Panc1 (cell line): ENCODE data around the gene ZP4. TPM values are rescaled to one million over a fixed set of nuclear protein-coding genes. Genes with fewer than 3 reads are reported as not detected.

Source experiments
- ATAC-seq: fragments of 200-7000 bp; cut with Tn5 transposase; 2 replicates; pipeline ENCODE4 v1.9.1; 2020; ENCODE audit warnings: mild to moderate bottlenecking, moderate library complexity
- BruUV-seq: library from RNA; stranded (reverse); fragments of 400-500 nt; replicated peaks from 2 replicates; lab custom pipeline; 2021; lab: Mats Ljungman, UMichigan
- CTCF ChIA-PET: fragments of 300-600 bp; sonication (Branson Sonifier 250); formaldehyde crosslinking; loops from one replicate; lab custom pipeline; 2022; ENCODE audit warnings: antibody characterized with exemption; lab: Charles Lee
- POLR2A ChIA-PET: fragments of 300-600 bp; sonication (Branson Sonifier 250); formaldehyde crosslinking; loops from one replicate; lab custom pipeline; 2022; ENCODE audit warnings: antibody characterized with exemption; lab: Charles Lee
- DNase-seq: peaks from one replicate; pipeline ENCODE4 v3.0.0-alpha.2; 2010; ENCODE audit warnings: low read depth, low spot score
- H3K27ac ChIP-seq: 2 replicates; pipeline ENCODE4 v1.5.1; 2011; ENCODE audit warnings: mild to moderate bottlenecking, low read length, inconsistent platforms
- H3K27me3 ChIP-seq: fragments of 200-500 bp; sonication (Bioruptor generic); 2 replicates; pipeline ENCODE4 v1.6.0; 2014; ENCODE audit warnings: low read length, inconsistent platforms; ENCODE audit not compliant: control insufficient read depth, insufficient read depth
- H3K36me3 ChIP-seq: fragments of 200-500 bp; sonication (Bioruptor generic); 2 replicates; pipeline ENCODE4 v1.5.1; 2014; ENCODE audit warnings: inconsistent platforms, mild to moderate bottlenecking, low read length, moderate library complexity; ENCODE audit not compliant: control insufficient read depth, insufficient read depth
- H3K4me1 ChIP-seq: 2 replicates; pipeline ENCODE4 v1.5.1; 2011; ENCODE audit warnings: inconsistent platforms, mild to moderate bottlenecking, low read length, moderate library complexity; ENCODE audit not compliant: control insufficient read depth, insufficient read depth
- H3K4me3 ChIP-seq, 2 experiments: 2 replicates each; pipeline ENCODE4 v1.5.1; 2011 to 2012; ENCODE audit warnings: low read depth in 2 of 2, low read length in 2 of 2, mild to moderate bottlenecking in 2 of 2, inconsistent platforms in 1 of 2, moderate library complexity in 1 of 2
- H3K9me3 ChIP-seq: fragments of 200-500 bp; sonication (Bioruptor generic); 2 replicates; pipeline ENCODE4 v1.5.1; 2014; ENCODE audit warnings: low read depth, mild to moderate bottlenecking, inconsistent platforms, low read length, moderate library complexity; ENCODE audit not compliant: control insufficient read depth, insufficient read depth
- POLR2AphosphoS5 ChIP-seq: IDR thresholded peaks from 2 replicates; pipeline ENCODE4 v1.6.1; 2012; ENCODE audit warnings: mild to moderate bottlenecking, low read depth, low read length, moderate library complexity
- SIN3A ChIP-seq: IDR thresholded peaks from 2 replicates; pipeline ENCODE4 v1.6.1; 2012; ENCODE audit warnings: low read depth, mild to moderate bottlenecking, low read length, moderate library complexity, borderline replicate concordance; ENCODE audit not compliant: insufficient read depth
- TCF7L2 ChIP-seq: IDR thresholded peaks from 2 replicates; pipeline ENCODE4 v1.6.1; 2011; ENCODE audit warnings: mild to moderate bottlenecking, low read depth, low read length, inconsistent platforms
- in situ Hi-C: cut with HindIII; loops from 2 replicates; pipeline ENCODE4 v1.10.0; 2016; ENCODE audit warnings: low sequenced_read_pairs, low pct_unique_long_range_greater_than_20kb
- intact Hi-C: fragments of 100-400 bp; cut with micrococcal nuclease; formaldehyde crosslinking; loops from one replicate; pipeline ENCODE4 v1.10.0; 2022; ENCODE audit not compliant: unreplicated experiment
- total RNA-seq: library from RNA; stranded (reverse); gene quantifications from one replicate; pipeline ENCODE4 v1.2.1, GENCODE V29; 2021; ENCODE audit not compliant: unreplicated experiment
- TF ChIP-seq, protein P1 (sequence below), 2 experiments: IDR thresholded peaks; 2 replicates each; pipeline ENCODE4 v1.6.1; 2011 to 2012; ENCODE audit warnings: low read depth in 2 of 2, control low read depth in 1 of 2, low read length in 1 of 2, mild to moderate bottlenecking in 1 of 2, moderate library complexity in 1 of 2; ENCODE audit not compliant: insufficient read depth in 1 of 2
- TF ChIP-seq, protein P2 (sequence below): fragments of 450-650 bp; IDR thresholded peaks from 2 replicates; pipeline ENCODE4 v1.5.1; 2017; ENCODE audit warnings: mild to moderate bottlenecking

Gene ZP4
- total RNA-seq, 1 experiment from 2014 or later = not detected

DNA sequence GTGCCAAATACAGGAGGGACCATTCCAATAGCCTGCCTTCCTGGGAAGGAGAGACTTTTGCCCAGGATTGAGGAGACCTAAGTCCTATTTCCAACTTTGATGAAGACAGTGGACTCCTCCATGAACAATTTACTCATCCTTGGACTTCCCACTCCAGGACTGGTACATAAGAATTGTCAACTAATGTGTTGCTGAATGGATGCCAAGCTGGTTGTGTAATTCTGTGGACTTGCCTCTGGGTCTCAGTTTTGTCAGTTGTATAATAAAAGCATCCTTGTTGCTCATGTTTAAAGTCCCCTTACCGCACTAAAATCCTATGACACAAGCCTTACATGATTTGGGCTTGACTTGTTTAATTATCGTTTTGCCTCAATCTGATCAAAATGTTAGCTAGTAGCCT lies 13.2 kb upstream of the ZP4 start:
- H3K4me1 ChIP-seq = no peaks in the 10 kb centered on the region
- no peak for TF ChIP-seq TCF7L2
- TF ChIP-seq SIN3A = no peak
- H3K27ac ChIP-seq = no peak overlapping the region
- CTCF ChIA-PET = no interaction called here
- H3K4me3 ChIP-seq = no peak overlapping the region
- POLR2A ChIA-PET = no interaction called here
- intact Hi-C loops = no loop called here
- no TSS peak for BruUV-seq
- in situ Hi-C loops = no loop called here
- H3K36me3 ChIP-seq = no peaks in the 10 kb centered on the region
- ATAC-seq = no peak
- DNase-seq = no peak
- no peaks in the 10 kb centered on the region for H3K9me3 ChIP-seq
- H3K27me3 ChIP-seq = no peaks in the 10 kb centered on the region

DNA sequence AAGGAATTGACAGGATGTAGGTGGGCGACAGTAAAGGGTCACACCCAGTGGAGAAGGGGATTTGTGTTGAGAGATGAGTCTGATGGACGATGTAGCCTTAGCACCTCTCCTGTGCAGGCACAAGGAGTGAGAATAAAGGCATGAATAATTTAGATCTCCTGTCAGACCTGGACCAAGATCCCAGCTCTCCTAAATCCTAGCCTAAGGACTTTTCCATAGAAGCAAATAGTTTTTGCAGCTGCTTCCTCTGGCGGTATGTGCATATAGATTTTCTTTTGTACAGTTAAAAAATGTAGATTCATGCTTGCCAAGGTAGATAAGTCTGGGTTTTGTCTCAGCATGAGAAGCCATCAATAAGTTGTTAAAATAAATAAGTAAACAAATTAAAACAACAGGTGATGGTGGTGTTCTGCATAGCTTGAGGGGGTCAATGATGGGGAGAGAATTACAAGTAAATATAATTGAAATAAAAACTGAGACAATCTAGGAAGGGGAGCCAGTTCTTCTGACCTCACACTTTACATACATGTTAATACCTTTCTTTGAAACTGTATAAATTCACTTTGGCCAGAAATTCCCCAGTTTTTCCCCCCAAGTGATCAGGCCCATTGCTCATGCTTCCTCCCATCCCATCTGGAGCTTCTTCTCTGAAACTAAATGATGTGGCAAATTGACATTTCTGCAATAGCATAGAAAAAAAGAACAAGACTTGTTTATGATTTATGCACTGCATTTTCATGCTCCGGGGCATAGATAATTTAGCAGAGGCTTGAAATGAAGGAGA lies 12.4 kb upstream of the ZP4 start:
- Histone ChIP-seq H3K27me3 (no peaks in the 10 kb centered on the region), H3K4me1 (no peaks in the 10 kb centered on the region), H3K4me3 (no peak overlapping the region), H3K27ac (no peak overlapping the region), H3K36me3 (no peaks in the 10 kb centered on the region), H3K9me3 (no peaks in the 10 kb centered on the region)
- intact Hi-C loops (no loop called here), in situ Hi-C loops (no loop called here)
- TF ChIP-seq, protein P1, sequence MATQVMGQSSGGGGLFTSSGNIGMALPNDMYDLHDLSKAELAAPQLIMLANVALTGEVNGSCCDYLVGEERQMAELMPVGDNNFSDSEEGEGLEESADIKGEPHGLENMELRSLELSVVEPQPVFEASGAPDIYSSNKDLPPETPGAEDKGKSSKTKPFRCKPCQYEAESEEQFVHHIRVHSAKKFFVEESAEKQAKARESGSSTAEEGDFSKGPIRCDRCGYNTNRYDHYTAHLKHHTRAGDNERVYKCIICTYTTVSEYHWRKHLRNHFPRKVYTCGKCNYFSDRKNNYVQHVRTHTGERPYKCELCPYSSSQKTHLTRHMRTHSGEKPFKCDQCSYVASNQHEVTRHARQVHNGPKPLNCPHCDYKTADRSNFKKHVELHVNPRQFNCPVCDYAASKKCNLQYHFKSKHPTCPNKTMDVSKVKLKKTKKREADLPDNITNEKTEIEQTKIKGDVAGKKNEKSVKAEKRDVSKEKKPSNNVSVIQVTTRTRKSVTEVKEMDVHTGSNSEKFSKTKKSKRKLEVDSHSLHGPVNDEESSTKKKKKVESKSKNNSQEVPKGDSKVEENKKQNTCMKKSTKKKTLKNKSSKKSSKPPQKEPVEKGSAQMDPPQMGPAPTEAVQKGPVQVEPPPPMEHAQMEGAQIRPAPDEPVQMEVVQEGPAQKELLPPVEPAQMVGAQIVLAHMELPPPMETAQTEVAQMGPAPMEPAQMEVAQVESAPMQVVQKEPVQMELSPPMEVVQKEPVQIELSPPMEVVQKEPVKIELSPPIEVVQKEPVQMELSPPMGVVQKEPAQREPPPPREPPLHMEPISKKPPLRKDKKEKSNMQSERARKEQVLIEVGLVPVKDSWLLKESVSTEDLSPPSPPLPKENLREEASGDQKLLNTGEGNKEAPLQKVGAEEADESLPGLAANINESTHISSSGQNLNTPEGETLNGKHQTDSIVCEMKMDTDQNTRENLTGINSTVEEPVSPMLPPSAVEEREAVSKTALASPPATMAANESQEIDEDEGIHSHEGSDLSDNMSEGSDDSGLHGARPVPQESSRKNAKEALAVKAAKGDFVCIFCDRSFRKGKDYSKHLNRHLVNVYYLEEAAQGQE (IDR thresholded peaks at IDR 0.05; ENCODE audit: insufficient read depth in 1 of 2, low read depth in 2 of 2, low read length in 1 of 2) = no peak
- no peak for TF ChIP-seq POLR2AphosphoS5
- TF ChIP-seq SIN3A = no peak
- TF ChIP-seq, protein P2, sequence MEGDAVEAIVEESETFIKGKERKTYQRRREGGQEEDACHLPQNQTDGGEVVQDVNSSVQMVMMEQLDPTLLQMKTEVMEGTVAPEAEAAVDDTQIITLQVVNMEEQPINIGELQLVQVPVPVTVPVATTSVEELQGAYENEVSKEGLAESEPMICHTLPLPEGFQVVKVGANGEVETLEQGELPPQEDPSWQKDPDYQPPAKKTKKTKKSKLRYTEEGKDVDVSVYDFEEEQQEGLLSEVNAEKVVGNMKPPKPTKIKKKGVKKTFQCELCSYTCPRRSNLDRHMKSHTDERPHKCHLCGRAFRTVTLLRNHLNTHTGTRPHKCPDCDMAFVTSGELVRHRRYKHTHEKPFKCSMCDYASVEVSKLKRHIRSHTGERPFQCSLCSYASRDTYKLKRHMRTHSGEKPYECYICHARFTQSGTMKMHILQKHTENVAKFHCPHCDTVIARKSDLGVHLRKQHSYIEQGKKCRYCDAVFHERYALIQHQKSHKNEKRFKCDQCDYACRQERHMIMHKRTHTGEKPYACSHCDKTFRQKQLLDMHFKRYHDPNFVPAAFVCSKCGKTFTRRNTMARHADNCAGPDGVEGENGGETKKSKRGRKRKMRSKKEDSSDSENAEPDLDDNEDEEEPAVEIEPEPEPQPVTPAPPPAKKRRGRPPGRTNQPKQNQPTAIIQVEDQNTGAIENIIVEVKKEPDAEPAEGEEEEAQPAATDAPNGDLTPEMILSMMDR = no peak
- TF ChIP-seq TCF7L2 = no peak
- CTCF ChIA-PET = no interaction called here
- no peak for DNase-seq
- no peak for ATAC-seq
- POLR2A ChIA-PET = no interaction called here
- BruUV-seq = no TSS peak

DNA sequence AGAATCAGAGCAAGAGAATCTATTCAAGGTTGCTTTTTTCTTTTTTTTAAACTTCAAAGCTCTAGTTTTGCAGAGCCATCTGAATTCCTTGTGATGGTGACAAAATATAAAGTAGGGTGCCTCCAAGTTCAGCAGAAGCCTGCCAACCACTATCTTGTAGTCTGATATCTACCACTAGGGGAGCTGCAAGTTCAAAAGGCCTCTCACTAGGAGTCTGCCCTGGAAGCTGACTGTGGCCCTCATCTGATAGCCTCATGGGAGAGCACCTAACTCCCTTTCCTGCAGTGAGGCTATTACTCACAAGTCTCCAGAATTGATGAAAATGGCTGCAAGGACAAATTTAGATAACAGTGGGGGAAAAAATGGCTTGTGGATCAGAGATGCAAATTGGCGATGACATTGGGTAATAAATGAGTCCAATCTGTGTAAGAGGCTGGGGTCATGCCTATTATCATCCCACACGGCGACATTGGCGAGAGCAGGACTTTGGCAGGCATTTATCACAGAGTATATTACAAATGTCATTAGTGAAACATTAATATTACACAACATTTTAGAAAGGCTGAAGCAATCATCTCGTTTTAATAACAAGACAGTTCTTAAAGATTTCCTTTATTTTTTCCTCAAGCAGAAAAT lies 10.7 kb upstream of the ZP4 start:
- POLR2A ChIA-PET = no interaction called here
- no peak for TF ChIP-seq POLR2AphosphoS5
- TF ChIP-seq, protein P2 = peak; percentile 61
- H3K4me1 ChIP-seq = no peaks in the 10 kb centered on the region
- intact Hi-C loops (no loop called here), in situ Hi-C loops (no loop called here)
- no peak for ATAC-seq
- no peaks in the 10 kb centered on the region for H3K27me3 ChIP-seq
- no TSS peak for BruUV-seq
- DNase-seq = no peak
- H3K4me3 ChIP-seq = no peak overlapping the region
- no peak overlapping the region for H3K27ac ChIP-seq
- CTCF ChIA-PET = no interaction called here
- no peaks in the 10 kb centered on the region for H3K9me3 ChIP-seq
- no peaks in the 10 kb centered on the region for H3K36me3 ChIP-seq
